GM19099 (cell line): ENCODE measurements around the gene GABBR2.

Source experiments
- POLR2A ChIP-seq: IDR thresholded peaks from 3 replicates; pipeline ENCODE4 v1.6.1; 2011; ENCODE audit warnings: low read depth; ENCODE audit not compliant: insufficient read length; ENCODE audit errors: extremely low read depth

Gene GABBR2

DNA sequence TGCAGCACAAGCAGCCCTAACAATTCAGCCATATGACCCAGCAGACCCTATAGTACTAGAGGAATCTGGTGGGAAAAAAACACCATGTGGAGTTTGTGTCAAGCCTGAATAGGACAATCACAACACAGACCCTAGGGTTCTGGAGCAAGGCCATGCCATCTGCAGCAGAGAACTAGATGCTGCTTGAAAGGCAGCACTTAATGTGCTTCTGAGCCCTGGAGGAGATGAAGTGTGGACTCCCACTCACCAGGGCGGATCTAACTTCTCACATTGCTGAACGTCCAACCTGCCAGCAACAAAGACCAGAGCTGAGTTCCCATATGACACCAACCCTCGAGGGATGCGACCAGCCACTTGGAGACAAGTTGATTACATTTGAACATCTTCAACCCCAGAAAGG, 43.2 kb downstream of the GABBR2 start:
- TF ChIP-seq POLR2A = no peak

DNA sequence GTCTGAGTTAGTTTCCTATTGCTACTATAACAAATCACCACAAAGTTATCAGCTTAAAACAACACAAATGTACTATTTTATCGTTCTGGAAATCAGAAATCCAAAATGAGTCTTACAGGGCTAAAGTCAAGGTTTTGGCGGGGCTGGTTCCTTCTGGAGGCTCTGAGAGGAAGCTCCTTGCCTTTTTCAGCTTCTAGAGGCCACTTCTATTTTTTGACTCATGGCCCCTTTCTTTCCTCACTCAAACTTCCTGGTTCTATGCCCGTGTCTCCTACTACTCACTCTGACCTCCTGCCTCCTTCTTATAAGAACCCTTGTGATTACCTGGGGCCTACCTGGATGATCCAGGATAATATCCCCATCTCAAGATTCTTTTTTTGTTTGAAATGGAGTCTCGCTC, 48.2 kb downstream of the GABBR2 start:
- TF ChIP-seq POLR2A = no peak

DNA sequence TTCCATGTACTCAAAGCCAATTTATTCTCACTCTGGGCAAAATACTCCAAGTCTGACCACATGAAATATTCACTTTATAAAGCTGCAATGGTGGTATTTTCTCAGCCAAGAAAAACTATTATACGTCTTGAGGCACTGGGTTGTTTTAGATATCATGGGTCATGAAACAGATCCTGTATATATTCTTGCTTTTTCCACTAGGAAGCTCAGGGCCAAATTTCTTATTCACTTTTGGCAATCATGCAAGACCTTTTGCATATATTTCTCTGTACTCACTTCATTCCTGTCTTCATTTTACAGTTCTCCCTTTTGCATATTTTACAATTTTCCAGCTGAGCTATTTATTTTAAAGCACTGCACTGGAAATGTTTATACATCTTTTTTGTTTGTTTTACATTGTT, 49.8 kb downstream of the GABBR2 start:
- TF ChIP-seq POLR2A = no peak

DNA sequence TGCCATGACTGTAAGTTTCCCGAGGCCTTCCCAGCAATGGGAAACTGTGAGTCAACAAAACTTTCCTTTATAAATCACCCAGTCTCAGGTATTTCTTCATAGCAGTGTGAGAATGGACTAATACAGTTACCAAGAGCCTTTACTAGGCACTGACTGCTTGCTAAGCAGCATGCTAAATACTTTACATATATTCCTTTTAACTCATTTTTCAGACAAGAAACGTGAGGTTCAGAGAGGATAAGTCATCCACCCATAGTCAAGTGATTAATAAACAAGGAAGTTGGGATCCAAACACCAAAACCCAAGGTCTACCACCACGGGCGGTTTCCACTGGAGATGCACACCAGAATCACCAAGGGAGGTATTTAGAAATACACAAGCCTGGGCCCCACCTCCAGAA, 50.8 kb downstream of the GABBR2 start:
- no peak for TF ChIP-seq POLR2A

DNA sequence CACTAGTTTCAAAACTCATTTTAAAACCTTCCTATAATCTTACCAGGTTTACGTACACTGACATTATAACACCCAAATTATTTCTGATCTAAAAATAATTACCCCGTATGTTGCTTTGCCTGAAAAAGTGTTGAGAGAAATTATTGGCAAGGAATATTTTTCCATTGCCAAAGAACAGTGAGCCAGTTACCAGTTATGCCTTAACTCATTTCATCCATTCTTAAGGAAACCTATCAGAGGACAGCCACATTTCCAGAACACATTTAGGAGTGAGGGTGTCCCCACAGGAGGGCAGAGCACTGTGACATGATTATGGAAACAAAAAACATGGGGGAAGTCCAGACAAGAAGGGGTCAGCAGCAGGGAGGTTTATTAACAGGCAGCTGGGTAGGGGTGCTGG, 52.2 kb downstream of the GABBR2 start:
- no peak for TF ChIP-seq POLR2A

DNA sequence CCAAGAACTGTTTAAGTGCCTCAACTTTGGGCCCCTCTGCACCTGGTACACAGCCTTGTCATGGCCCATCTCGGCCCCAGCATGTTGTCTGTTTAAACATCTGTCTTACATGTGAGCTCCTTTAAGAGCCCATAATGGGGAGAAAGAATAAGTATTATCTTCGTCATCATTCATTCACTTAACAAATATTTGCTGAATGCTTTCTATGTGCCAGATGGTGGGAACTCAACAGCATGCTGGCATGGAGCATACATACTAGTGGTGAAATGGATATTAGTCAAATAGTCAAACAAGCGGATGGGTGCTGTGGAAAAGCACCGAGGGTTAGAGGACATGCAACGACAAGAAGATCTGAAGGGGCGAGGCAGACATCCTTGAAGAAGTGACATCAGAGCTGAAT, 54.5 kb downstream of the GABBR2 start:
- no peak for TF ChIP-seq POLR2A

DNA sequence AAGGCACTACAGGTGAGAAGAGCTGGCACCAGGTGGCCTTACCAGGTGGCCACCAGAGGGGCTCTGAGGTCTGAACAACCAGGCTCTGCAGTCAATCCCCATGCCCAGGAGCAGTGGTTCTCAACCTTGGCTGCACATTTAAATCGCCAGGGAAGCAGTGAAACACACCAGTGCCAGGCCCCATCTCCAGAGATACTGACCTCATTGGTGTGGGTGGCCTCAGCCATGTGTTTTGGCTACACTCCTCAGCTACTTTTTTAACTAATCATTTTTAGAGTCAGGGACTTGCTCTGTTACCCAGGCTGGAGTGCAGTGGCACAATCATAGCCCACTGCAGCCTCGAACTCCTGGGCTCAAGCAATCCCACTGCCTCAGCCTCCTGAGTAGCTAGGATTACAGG, 56.0 kb downstream of the GABBR2 start:
- TF ChIP-seq POLR2A = no peak

DNA sequence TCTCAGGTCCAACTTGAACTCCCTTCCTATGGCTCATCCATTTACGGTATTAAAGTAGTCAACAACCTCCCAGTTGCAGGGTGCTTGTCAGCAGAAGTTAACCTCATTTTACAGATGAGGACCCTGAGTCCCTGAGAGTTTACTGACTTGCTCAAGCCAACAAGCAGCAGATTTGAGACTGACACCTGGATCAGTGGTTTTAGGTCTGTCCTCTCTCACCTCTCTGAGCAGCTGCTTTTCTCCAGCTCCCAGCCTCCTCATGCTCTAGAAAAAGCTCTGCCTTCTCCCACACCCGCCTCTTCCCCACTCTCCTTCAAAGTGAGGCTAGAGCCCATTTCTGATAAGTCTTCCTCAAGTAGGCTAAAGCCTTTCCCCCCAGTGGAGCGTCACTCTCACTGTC, 56.4 kb downstream of the GABBR2 start:
- TF ChIP-seq POLR2A = no peak

DNA sequence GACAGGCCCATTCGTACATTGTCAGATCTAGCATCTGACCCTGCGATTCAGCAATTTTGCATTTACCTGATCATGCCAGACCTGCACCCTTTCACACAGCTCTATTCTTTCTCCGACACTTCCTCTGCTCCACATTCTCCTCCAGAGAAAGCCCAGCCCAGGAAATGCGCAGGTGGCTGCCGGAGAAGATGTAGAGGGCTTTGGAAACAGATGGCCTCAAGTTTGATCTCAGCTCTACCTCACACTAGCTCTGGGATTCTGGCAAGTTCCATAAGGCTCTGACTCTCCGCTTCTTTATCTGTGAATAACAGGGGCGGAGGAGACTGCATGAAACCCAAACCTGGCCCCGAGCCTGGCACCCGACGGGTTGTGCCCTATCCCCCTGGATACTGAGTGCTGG, 61.5 kb downstream of the GABBR2 start:
- no peak for TF ChIP-seq POLR2A

DNA sequence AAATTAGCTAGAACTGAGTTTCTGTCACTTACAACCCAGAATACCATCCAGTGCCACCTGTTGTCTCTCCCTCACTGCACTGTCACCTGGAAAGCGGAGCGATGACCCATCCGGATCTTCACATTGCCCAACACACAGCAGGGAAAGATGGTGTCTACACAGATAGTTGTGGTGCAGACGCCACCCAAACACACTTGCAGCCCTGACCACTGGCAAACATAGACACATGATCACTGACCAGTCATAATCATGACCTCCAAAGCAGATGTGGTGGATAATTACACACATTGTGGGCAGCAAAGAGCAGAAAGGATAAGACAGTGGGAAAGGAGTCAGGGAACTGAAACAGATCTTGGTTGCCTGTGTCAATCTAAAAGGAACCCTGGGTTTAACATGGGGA, 64.7 kb downstream of the GABBR2 start:
- no peak for TF ChIP-seq POLR2A

DNA sequence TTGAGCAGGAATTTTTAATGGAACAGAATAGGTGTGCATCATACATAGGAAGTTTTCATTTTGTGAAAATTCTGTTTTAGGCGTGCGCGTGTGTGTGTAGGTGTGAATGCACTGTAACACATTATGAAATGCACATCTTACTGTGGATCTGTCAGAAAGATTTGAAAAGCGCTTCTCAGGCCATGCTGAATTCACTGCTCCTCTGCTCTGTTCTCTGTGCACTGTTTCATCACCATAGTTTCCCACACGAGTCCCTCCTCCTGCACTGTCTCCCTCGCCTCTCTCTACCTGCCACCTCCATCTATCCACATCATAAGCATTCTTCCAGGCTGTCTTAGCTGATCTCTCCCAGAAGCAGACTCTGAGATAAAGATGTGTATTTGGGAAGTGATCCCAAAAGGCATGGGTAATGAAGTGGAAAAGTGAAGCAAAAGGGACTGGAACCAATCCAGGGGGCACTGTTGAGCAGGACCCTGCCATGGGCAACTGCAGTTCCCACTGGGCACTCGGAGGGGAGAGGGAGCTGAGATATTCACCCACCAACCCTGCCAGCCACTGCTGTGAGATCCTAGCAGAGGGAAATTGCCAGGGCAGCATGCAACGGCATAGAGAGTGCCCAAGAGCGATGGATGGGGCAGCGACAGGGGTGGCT, 65.9 kb downstream of the GABBR2 start:
- no peak for TF ChIP-seq POLR2A

DNA sequence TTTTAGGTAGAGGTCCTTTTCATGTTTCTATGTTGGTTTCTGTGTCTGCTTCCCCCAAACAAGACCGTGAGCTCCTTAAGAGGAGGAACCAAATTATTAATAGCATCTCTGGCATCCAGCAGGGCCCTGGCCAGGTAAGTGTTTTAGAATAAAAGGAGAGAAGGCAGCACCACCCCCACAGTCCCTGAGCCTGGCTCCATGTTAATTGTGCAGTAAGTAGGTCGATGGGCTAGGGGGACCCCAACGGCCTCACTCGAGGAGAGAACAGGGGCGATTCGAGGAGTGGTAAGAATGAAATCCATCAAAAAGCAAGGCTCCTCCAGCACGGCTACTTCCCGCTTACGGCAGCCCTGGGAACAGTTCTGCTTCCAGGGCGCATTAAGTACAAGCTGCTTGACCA, 67.0 kb downstream of the GABBR2 start:
- TF ChIP-seq POLR2A = no peak

DNA sequence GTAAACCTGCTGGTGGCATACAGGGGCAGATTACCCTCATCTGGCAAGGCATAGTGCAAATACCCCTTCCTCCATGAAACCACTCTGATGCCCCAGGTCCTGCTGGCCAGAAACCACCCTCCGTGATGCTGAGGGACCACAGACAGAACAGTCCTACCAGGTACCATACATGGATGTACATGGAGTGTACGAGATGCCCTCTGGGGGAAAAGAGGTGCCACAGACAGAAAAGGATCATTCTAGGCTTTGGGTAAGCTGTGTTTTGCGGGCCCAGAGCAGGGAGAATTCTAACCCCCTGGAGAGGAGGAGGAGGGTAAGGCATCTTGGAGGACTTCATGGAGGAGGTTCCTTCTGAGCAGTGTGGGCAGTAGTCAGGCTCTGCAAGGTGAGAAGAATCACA, 68.3 kb downstream of the GABBR2 start:
- no peak for TF ChIP-seq POLR2A

DNA sequence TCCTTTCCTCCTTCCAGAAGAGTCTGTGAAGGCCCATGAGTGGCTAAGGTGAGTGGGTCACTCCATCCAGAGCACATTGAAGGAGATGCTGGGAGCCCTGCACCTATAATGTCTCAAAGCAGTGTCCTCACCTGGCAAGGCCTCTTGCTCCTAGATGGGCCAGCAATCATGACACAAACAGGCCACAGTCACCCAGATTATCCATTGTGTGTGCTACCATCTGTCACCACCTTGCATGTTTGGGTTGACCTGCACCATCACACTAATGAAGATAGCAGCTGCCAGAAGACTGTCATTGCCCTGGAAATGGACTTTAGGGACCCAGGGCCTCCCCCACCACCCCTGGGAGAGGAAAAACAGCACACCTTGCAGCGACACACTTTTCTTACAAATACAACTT, 69.6 kb downstream of the GABBR2 start:
- no peak for TF ChIP-seq POLR2A

DNA sequence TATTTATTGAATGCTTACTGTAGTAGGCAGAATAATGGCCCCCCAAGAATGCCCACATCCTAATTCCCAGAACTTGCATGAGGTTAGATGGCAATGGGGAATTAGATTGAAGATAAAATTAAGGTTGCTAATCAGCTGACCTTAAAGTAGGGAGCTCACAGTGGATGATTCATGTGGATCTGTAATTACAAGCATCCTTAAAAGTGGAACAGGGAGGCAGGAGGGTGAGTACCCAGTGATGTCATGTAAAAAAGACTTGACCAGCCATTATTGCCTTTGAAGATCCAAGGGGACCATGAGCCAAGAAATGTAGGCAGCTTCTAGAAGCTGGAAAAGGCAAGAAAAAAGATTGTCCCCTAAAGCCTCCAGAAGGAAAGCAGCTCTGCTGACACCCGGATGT, 71.4 kb downstream of the GABBR2 start:
- TF ChIP-seq POLR2A = no peak

DNA sequence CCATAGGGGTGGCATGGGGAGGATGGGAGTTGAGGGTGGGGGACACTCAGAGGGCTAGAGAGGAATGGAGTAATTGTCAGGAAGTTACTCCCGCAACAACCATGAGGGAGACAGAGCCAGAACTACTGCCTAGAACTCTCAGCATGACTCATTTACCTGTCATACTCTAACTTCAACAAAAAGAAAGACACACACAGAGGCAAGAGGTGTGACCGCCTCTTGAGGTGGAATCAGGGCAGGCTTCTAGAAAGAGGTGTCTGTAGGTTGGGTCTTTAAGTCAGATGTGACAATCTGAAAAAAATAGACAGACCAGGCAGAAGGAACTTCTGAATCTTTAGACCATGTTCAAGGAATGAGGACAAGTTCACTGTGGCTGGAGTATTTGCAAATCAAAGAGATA, 73.4 kb downstream of the GABBR2 start:
- TF ChIP-seq POLR2A = no peak

DNA sequence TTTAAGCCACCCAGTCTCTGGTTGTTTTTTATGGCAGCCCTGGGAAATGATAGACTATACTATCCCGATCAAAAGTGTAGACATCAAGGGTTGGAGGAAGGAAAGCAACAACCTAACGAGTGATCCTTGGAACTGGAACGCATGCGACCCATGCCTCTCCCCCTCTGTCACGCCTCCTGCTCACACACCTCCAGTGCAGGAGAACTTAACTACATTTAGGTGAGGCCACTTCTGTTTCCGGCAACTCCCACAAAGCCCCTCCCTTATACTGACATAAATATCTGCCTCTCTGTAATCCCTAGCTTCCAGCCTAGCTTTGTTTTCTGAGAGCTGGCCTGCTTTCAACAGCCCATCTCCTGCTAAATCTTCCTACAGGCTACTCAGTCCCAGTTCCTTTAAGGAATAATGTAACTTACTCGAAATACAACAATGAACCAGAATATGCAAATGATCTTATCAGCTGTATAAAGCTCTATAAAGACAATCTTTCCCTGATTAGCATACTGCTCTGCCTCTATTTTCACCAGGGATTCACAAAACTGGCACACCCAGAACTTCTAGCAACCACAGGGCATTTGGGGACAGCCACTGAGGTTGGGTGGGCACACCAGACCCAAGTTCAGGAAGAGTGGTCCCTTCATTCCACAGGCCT, 73.9 kb downstream of the GABBR2 start:
- TF ChIP-seq POLR2A = no peak
